ENCODE measurements around the gene MYBPH.

Gene MYBPH

DNA sequence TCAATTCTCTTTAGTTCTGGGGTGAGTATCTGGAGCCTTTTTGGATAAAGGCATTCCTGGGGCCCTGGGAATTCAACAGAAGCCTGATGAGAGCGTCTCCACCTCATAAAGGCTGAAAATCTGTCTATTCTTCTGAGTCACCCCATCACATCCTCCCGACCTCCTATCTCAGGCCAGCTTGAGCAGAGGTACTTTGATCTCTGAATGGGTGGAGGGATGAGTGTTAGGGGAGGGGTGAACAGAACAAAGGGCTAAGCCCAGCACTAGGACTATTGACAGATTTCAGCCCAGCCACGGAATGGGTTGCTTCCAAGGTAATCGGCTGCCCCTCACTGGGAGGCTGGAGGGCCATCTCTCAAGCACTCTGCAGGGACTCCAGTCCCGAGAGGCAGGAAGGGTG lies 2.5 kb upstream of the MYBPH start:
- peak; percentile 40 for DNase-seq

DNA sequence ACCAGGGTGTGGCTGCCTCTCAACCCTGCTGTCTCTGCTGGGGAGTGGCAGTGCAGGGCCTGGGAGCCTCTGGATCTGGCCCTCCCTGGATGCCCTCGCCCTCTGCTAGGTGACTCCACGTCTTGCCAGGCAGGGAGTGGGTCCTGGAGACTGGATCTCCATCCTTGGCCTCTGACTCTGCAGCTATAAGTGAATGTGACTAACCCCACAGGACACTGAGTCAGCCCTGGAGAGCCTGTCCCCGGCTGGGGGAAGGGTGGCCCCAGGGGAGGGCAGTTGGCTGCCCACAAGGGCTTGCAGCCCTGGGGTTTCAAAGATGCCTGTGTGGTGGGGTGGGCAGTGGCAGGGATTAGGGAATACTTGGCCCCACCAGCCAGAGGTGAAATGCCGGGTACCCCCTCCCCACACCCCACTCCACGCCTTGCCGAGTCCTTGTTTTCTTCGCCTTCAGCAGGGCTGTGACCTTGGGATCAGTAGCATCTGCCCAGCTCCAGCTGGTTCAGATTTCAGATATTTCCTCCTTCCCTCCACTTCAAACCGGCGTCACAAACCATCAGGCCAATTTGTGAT lies 1.9 kb upstream of the MYBPH start:
- peak; percentile 38 for DNase-seq

DNA sequence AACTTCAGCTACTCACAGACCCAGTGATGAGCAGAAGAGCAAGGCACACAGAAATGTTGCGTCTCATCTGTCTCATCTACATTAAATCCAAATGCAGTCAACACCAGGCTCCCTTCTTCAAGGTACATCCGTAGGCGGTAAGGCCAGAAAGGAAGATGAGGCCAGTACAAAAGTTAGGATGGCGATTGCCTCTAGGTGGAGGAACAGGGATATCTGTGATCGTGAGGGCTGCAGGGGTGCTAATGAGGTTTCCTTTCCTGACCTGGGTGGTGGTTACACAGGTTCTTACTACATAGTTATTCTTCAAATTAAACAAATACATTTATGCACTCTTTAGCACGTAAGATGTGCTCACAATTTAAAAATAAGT lies 1.4 kb upstream of the MYBPH start:
- no peak for DNase-seq

GRCh38 chr1:203176273-203177035 lies 828 bp upstream of the MYBPH start:
- DNase-seq: no peak

DNA sequence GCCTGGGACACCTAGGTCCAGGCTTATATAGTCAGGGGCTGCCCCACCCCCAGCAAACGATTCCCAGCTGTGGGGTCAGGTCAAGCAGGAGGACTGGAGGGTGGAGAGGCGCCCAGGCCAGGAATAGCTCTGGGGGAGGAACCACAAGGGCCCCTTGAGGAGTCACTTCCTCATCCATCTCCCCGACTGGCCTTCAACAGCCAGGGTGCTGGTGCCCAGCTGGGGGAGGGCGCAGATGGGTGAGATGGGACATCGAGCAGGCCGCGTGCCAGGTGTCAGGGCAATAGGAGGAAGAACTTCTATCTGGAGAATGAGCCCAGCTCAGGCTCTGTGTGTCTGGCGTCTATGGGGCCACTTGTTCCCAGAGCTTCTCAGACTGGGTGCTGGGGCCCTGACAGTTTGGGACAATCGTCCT lies 208 bp upstream of the MYBPH start:
- DNase-seq: no peak

DNA sequence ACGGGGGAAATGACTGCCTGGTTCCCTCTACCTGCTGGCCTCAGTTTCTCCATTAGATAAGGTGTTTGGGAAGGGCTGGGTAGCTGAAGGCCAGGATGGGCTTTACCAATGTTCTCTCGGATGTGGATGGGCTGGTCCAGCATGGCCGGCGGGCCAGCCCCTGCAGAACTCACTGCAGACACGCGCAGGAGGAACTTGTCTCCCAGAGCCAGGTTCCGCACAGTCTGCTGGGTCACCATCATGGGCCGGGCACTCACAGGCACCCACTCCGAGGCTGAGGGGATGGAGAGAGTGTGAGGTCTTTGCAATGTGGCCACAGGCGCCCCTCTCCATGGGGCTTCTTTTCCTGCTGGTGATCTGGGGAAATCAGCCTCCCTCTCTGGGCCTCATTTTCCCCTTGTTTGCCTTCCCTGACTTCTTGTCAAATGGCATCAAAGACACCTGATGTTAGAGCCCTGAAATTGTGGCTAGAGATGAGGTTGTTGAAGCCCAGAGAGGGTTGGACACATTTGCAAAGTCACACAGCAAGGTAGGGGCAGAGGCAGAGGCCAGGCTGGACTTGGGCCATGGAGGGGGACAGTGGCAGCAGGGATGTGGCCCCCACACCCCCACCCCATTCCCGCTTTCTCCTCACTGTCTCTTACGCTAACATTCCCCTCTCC lies 1.2 kb downstream of the MYBPH start:
- no peak for DNase-seq

DNA sequence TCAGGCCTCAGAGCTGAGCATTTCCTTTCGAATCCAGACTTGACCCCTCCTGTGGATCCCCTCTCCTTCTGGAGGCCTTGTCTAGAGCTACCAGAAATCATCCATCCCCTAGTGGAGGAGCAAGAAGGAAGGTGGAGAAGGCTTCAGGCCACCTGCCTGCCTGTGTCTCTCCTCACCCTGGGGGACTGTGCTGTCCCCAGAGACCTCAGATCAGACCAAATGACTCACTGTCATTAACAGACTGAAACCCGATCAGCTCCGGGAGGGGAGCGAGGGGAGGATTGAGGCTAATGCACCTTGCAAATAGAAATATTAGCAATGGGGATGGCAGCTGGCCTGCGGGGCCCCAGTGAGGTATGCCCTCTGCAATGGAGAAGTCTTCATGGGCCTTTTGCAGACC lies 2.1 kb downstream of the MYBPH start:
- no peak for DNase-seq

- no peak for DNase-seq
These were observed 2.5 kb downstream of the MYBPH start for GRCh38 chr1:203173011-203173555.

GRCh38 chr1:203172184-203173010 lies 3.2 kb downstream of the MYBPH start:
- DNase-seq: peak; percentile 49

DNA sequence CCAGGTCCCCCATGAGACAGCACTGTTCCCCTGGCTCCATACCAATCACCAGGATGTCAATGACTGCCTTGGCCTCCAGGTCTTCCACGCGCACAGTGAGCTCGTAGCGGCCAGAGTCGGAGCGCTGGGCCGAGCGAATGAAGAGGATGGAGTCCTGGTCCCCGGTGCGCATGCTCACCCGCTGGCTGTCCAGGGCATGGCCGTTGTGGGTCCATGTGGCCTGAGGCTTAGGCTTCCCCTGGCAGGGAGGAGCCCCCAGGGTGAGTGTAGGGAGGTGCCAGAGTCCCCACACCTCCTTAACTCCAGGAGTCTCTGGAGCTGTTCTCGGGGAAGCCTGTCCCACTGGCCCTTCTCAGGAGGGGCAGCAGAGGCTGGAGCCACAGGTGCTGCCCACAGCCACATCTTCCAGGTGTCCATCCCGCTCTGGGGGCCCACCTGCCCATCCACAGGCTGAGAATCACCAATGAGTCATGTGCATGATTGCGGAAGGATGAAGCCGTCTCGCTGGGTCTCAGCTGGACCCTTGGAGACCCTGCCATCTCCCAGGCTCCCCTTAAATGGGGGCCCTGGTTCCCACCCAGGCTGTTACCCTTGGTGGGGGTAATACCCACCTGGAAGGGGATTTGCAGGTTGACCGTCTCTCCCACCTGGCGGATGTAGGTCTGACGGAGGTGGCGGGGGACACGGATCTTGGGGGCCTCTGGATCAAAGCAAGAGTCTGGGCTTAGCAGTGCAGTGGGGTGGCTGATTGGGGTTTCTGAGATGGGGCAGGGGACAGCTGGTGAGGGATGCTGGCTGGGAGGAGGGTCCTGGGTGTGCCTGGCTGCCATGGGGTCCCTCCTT lies 4.1 kb downstream of the MYBPH start:
- no peak for DNase-seq

DNA sequence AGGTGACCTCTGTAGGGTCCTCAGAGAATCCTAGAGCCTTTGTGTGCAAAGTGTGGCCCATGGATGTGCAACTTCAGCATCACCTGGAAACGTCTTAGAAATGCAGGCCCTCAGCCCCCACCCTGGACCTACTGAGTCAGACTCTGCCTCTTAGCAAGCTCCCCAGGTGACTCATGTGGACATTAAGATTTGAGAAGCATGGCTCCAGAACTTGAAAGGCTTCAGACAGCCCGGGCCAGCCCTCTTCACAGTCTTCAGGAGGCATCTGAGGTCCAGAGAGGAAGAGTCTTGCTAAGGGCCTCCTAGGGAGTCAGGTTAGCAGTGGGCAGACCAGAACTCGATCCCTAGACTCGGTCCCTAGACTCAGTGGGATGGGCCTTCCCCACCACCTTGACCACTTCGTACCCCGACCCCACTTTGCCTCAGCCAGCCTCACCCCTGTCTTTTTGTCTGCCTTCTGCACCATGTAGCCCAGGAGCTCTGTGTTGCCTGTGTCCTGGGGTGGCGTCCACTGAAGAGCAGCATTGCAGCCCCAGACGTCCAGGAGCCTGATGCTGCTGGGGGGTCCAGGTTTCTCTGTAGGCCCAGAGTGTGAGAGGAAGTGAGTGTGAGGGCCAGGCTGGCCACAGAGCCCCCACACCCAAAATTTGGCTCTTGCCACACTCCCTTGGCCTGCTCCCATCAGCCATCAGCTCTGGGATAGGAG lies 4.8 kb downstream of the MYBPH start:
- DNase-seq: no peak

GRCh38 chr1:203169770-203170520 lies 5.7 kb downstream of the MYBPH start:
- no peak for DNase-seq

DNA sequence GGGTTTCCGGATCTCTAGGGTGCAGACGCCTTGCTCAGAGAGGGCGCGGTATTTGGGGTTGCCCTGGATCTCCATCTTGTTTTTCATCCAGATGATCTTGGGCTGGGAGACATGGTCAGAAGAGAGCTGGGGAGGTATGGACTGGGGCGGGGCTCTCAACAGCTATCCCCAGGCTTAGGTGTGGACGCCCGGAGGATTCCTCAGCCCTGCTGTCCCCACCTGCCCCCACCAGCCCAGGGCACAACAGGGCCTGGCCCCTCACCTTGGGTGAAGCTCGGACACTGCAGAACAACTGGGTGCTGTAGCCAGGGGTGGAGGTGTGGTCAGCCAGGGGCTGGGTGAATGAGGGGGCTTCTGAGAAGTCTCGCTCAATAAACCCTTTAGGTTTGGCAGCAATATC lies 6.6 kb downstream of the MYBPH start:
- DNase-seq: no peak

- DNase-seq: no peak
These were observed 7.3 kb downstream of the MYBPH start for GRCh38 chr1:203168256-203168786.

- no peak for DNase-seq
These were observed 7.8 kb downstream of the MYBPH start for GRCh38 chr1:203167913-203168200.

DNA sequence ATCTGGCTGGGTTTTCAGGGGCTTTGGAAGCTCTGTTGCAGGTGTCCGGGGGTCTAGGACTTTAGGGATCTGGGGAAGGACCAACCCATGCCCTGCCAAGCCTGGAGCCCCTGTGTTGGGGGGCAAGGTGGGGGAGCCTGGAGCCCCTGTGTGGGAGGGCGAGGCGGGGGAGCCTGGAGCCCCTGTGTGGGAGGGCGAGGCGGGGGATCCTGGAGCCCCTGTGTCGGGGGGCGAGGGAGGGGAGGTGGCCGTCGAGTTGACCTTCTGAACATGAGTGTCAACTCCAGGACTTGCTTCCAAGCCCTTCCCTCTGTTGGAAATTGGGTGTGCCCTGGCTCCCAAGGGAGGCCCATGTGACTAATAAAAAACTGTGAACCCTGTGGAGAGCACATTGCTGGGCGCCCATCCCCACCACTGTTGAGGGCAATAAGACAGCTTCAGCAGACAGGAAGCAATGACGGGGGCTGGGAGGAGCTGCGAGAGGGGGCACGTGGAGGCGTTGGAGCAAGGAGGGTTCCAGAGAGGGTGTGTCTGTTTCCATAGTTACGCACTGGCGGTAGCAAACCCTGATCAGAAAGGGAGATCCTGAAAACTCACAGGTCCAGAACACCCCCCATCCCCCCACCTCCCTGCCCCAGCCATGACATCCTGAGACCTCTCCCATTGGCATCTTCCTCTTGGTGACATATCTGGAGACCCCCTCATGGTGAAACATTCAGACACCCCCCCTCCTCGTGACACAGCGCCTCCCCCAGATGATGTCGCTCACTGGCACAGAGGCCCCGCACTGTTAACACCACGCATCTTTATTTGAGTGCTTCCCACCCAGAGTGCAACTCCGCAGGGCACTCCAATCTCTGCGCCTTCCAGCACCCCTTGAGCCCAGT lies 8.4 kb downstream of the MYBPH start:
- no peak for DNase-seq

DNA sequence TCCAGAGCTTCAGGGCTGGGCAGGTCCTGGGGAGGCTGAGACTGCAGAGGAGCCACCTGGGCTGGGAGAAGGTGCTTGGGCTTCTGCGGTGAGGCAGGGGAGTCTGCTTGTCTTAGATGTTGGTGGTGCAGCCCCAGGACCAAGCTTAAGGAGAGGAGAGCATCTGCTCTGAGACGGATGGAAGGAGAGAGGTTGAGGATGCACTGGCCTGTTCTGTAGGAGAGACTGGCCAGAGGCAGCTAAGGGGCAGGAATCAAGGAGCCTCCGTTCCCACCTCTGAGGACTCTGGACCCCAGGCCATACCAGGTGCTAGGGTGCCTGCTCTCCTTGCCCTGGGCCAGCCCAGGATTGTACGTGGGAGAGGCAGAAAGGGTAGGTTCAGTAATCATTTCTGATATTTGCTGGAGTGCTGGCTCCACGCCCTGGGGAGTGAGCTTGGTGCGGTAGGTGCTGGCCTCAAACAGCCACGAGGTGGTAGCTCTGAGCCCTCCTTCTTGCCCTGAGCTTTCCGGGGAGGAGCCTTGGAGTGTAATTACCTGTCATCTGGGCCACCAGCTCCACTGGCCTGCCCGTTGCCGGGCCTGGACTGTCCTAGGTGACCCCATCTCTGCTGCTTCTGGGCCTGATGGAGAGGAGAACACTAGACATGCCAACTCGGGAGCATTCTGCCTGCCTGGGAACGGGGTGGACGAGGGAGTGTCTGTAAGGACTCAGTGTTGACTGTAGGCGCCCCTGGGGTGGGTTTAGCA lies 9.3 kb downstream of the MYBPH start:
- no peak for DNase-seq

DNA sequence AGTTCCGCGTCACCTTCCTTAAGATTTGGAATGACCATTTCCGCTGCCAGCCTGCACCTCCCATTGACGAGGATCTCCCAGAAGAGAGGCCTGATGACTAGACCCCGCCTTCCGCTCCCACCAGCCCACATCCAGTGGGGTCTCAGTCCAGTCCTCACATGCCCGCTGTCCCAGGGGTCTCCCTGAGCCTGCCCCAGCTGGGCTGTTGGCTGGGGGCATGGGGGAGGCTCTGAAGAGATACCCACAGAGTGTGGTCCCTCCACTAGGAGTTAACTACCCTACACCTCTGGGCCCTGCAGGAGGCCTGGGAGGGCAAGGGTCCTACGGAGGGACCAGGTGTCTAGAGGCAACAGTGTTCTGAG lies 9.8 kb downstream of the MYBPH start:
- no peak for DNase-seq

All from retina (tissue), 1 donor.